Activated B cell treated with CpG ODN at 0.5 μM for 24 hours (primary cell): ENCODE data around the gene EDN1. TPM values are rescaled to one million over a fixed set of nuclear protein-coding genes. Genes with fewer than 3 reads are reported as not detected.

ENCODE experiments used
- ATAC-seq: fragments of 200-7000 bp; cut with Tn5 transposase; one replicate; pipeline ENCODE4 v1.10.0; 2021; ENCODE audit warnings: low read depth, mild to moderate bottlenecking, moderate library complexity
- CTCF ChIA-PET: fragments of 350-600 bp; sonication (Branson Sonifier 250); formaldehyde crosslinking; loops from one replicate; lab custom pipeline; 2021; ENCODE audit warnings: antibody characterized with exemption; lab: Charles Lee
- POLR2A ChIA-PET: fragments of 350-600 bp; sonication (Branson Sonifier 250); formaldehyde crosslinking; loops from one replicate; lab custom pipeline; 2021; ENCODE audit warnings: antibody characterized with exemption; lab: Charles Lee
- DNase-seq: peaks from one replicate; pipeline ENCODE4 v3.0.0; 2022
- H3K27ac Mint-ChIP-seq: one replicate; pipeline ENCODE4 v1.8.0; 2020; ENCODE audit warnings: mixed read lengths
- H3K27me3 Mint-ChIP-seq: one replicate; pipeline ENCODE4 v1.8.0; 2021; ENCODE audit warnings: mixed read lengths
- H3K36me3 Mint-ChIP-seq: one replicate; pipeline ENCODE4 v1.8.0; 2021; ENCODE audit warnings: low read depth, mixed read lengths
- H3K4me1 Mint-ChIP-seq: one replicate; pipeline ENCODE4 v1.8.0; 2021; ENCODE audit warnings: mixed read lengths
- H3K4me3 Mint-ChIP-seq: one replicate; pipeline ENCODE4 v1.8.0; 2020; ENCODE audit warnings: mild to moderate bottlenecking, mixed read lengths
- H3K9me3 Mint-ChIP-seq: one replicate; pipeline ENCODE4 v1.8.0; 2020; ENCODE audit warnings: mixed read lengths
- intact Hi-C: fragments of 100-400 bp; cut with micrococcal nuclease; formaldehyde crosslinking; loops from one replicate; pipeline ENCODE4 v1.15.1; 2024
- total RNA-seq: library from RNA; stranded (reverse); gene quantifications from 2 replicates; pipeline ENCODE4 v1.2.3, GENCODE V29; 2022
- TF ChIP-seq, protein P1 (sequence below): fragments of 200-600 bp; IDR thresholded peaks from one replicate; pipeline ENCODE4 v1.8.0; 2022; ENCODE audit warnings: antibody characterized with exemption, mild to moderate bottlenecking

EDN1 gene
- total RNA-seq, 1 donor from 2014 or later: 0.91 TPM

GRCh38 chr6:12293931-12294807, 4.0 kb downstream of the EDN1 start:
- H3K4me1 Mint-ChIP-seq: peaks cover 13% of the 10 kb centered on the region
- ATAC-seq: no peak
- no peak for DNase-seq
- ChIA-PET CTCF (no interaction called here), POLR2A (no interaction called here)
- H3K9me3 Mint-ChIP-seq: no peaks in the 10 kb centered on the region
- intact Hi-C loops: no loop called here
- H3K36me3 Mint-ChIP-seq: peaks cover 5% of the 10 kb centered on the region
- H3K27me3 Mint-ChIP-seq: peaks cover 35% of the 10 kb centered on the region
- H3K27ac Mint-ChIP-seq: no peak overlapping the region
- no peak overlapping the region for H3K4me3 Mint-ChIP-seq
- TF ChIP-seq, protein P1, sequence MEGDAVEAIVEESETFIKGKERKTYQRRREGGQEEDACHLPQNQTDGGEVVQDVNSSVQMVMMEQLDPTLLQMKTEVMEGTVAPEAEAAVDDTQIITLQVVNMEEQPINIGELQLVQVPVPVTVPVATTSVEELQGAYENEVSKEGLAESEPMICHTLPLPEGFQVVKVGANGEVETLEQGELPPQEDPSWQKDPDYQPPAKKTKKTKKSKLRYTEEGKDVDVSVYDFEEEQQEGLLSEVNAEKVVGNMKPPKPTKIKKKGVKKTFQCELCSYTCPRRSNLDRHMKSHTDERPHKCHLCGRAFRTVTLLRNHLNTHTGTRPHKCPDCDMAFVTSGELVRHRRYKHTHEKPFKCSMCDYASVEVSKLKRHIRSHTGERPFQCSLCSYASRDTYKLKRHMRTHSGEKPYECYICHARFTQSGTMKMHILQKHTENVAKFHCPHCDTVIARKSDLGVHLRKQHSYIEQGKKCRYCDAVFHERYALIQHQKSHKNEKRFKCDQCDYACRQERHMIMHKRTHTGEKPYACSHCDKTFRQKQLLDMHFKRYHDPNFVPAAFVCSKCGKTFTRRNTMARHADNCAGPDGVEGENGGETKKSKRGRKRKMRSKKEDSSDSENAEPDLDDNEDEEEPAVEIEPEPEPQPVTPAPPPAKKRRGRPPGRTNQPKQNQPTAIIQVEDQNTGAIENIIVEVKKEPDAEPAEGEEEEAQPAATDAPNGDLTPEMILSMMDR: no peak

GRCh38 chr6:12294851-12295536, 4.8 kb downstream of the EDN1 start:
- H3K9me3 Mint-ChIP-seq: no peaks in the 10 kb centered on the region
- H3K4me1 Mint-ChIP-seq: peaks cover 5% of the 10 kb centered on the region
- intact Hi-C loops: no loop called here
- TF ChIP-seq, protein P1: no peak
- no peak for ATAC-seq
- peaks cover 5% of the 10 kb centered on the region for H3K36me3 Mint-ChIP-seq
- DNase-seq: no peak
- CTCF ChIA-PET: no interaction called here
- no peak overlapping the region for H3K27ac Mint-ChIP-seq
- H3K4me3 Mint-ChIP-seq: no peak overlapping the region
- POLR2A ChIA-PET: no interaction called here
- H3K27me3 Mint-ChIP-seq: peaks cover 29% of the 10 kb centered on the region

GRCh38 chr6:12295558-12296254, 5.5 kb downstream of the EDN1 start:
- Mint-ChIP-seq H3K9me3 (no peaks in the 10 kb centered on the region), H3K27me3 (peaks cover 25% of the 10 kb centered on the region), H3K36me3 (peaks cover 5% of the 10 kb centered on the region), H3K27ac (no peak overlapping the region), H3K4me1 (no peaks in the 10 kb centered on the region), H3K4me3 (no peak overlapping the region)
- TF ChIP-seq, protein P1: no peak
- ATAC-seq: no peak
- no peak for DNase-seq
- ChIA-PET POLR2A (no interaction called here), CTCF (no interaction called here)
- intact Hi-C loops: no loop called here

- DNase-seq (no peak), ATAC-seq (no peak)
- H3K4me3 Mint-ChIP-seq: no peak overlapping the region
- peaks cover 5% of the 10 kb centered on the region for H3K36me3 Mint-ChIP-seq
- no peaks in the 10 kb centered on the region for H3K4me1 Mint-ChIP-seq
- intact Hi-C loops: no loop called here
- ChIA-PET CTCF (no interaction called here), POLR2A (no interaction called here)
- TF ChIP-seq, protein P1: no peak
- no peak overlapping the region for H3K27ac Mint-ChIP-seq
- H3K27me3 Mint-ChIP-seq: peaks cover 28% of the 10 kb centered on the region
- H3K9me3 Mint-ChIP-seq: no peaks in the 10 kb centered on the region
Observed at GRCh38 chr6:12296255-12296573, 6.1 kb downstream of the EDN1 start.

DNA sequence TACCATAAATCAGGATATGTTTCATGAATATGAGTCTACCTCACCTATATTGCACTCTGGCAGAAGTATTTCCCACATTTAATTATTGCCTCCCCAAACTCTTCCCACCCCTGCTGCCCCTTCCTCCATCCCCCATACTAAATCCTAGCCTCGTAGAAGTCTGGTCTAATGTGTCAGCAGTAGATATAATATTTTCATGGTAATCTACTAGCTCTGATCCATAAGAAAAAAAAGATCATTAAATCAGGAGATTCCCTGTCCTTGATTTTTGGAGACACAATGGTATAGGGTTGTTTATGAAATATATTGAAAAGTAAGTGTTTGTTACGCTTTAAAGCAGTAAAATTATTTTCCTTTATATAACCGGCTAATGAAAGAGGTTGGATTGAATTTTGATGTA, 6.4 kb downstream of the EDN1 start:
- Mint-ChIP-seq H3K4me3 (no peak overlapping the region), H3K9me3 (no peaks in the 10 kb centered on the region), H3K27me3 (peaks cover 24% of the 10 kb centered on the region), H3K27ac (no peak overlapping the region), H3K4me1 (no peaks in the 10 kb centered on the region), H3K36me3 (peaks cover 5% of the 10 kb centered on the region)
- CTCF ChIA-PET: no interaction called here
- TF ChIP-seq, protein P1: no peak
- intact Hi-C loops: no loop called here
- DNase-seq (no peak), ATAC-seq (no peak)
- POLR2A ChIA-PET: no interaction called here
